Measurements from ENCODE around the gene ERN2. TPM values are rescaled to one million over a fixed set of nuclear protein-coding genes. Genes with fewer than 3 reads are reported as not detected.

ERN2 gene
- total and polyA plus RNA-seq, 2 of the 13 experiments (the other 11 are each of a cell fraction or from before 2014, with no cell fraction given) = 2.2 to 3.5 TPM

- TF ChIP-seq GABPB1 (CRISPR knock-in tag; IDR thresholded peaks at IDR 0.05) (peak; percentile 53; the same call in 1 of the 2 replicates), ZKSCAN8 (CRISPR knock-in tag; IDR thresholded peaks at IDR 0.05; ENCODE audit: borderline replicate concordance) (no peak), JUND (CRISPR knock-in tag; IDR thresholded peaks at IDR 0.05) (0 out of 2 replicates have a peak, but pooled peaks have one; percentile 42), ZFP36 (IDR thresholded peaks at IDR 0.05; ENCODE audit: borderline replicate concordance, low read depth, low read length, partially characterized antibody) (no peak), ZNF10 (CRISPR knock-in tag; IDR thresholded peaks at IDR 0.05; ENCODE audit: borderline replicate concordance, low read depth) (0 out of 2 replicates have a peak, but pooled peaks have one; percentile 57), BRCA1 (CRISPR knock-in tag; IDR thresholded peaks at IDR 0.05) (no peak), ONECUT2 (CRISPR knock-in tag; IDR thresholded peaks at IDR 0.05) (no peak), KLF15 (CRISPR knock-in tag; IDR thresholded peaks at IDR 0.05; ENCODE audit: borderline replicate concordance) (no peak), KLF16 (CRISPR knock-in tag; IDR thresholded peaks at IDR 0.05) (no peak), MXD3 (CRISPR knock-in tag; IDR thresholded peaks at IDR 0.05) (peak; percentile 27; the same call in 1 of the 2 replicates), ASH2L (IDR thresholded peaks at IDR 0.05; ENCODE audit: insufficient read length, low read depth, low read length) (peak; percentile 64), HES4 (CRISPR knock-in tag; IDR thresholded peaks at IDR 0.05; ENCODE audit: borderline replicate concordance) (no peak; the same call in 1 of the 2 replicates), ZFAT (CRISPR knock-in tag; conservative IDR thresholded peaks at IDR 0.05) (no peak), STAG1 (CRISPR knock-in tag; IDR thresholded peaks at IDR 0.05) (no peak), ZNF737 (CRISPR knock-in tag; IDR thresholded peaks at IDR 0.05; ENCODE audit: borderline replicate concordance) (no peak)
- TF ChIP-seq, protein P1, sequence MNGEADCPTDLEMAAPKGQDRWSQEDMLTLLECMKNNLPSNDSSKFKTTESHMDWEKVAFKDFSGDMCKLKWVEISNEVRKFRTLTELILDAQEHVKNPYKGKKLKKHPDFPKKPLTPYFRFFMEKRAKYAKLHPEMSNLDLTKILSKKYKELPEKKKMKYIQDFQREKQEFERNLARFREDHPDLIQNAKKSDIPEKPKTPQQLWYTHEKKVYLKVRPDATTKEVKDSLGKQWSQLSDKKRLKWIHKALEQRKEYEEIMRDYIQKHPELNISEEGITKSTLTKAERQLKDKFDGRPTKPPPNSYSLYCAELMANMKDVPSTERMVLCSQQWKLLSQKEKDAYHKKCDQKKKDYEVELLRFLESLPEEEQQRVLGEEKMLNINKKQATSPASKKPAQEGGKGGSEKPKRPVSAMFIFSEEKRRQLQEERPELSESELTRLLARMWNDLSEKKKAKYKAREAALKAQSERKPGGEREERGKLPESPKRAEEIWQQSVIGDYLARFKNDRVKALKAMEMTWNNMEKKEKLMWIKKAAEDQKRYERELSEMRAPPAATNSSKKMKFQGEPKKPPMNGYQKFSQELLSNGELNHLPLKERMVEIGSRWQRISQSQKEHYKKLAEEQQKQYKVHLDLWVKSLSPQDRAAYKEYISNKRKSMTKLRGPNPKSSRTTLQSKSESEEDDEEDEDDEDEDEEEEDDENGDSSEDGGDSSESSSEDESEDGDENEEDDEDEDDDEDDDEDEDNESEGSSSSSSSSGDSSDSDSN (CRISPR knock-in tag; IDR thresholded peaks at IDR 0.05) = peak; percentile 82
- TF ChIP-seq, protein P2, sequence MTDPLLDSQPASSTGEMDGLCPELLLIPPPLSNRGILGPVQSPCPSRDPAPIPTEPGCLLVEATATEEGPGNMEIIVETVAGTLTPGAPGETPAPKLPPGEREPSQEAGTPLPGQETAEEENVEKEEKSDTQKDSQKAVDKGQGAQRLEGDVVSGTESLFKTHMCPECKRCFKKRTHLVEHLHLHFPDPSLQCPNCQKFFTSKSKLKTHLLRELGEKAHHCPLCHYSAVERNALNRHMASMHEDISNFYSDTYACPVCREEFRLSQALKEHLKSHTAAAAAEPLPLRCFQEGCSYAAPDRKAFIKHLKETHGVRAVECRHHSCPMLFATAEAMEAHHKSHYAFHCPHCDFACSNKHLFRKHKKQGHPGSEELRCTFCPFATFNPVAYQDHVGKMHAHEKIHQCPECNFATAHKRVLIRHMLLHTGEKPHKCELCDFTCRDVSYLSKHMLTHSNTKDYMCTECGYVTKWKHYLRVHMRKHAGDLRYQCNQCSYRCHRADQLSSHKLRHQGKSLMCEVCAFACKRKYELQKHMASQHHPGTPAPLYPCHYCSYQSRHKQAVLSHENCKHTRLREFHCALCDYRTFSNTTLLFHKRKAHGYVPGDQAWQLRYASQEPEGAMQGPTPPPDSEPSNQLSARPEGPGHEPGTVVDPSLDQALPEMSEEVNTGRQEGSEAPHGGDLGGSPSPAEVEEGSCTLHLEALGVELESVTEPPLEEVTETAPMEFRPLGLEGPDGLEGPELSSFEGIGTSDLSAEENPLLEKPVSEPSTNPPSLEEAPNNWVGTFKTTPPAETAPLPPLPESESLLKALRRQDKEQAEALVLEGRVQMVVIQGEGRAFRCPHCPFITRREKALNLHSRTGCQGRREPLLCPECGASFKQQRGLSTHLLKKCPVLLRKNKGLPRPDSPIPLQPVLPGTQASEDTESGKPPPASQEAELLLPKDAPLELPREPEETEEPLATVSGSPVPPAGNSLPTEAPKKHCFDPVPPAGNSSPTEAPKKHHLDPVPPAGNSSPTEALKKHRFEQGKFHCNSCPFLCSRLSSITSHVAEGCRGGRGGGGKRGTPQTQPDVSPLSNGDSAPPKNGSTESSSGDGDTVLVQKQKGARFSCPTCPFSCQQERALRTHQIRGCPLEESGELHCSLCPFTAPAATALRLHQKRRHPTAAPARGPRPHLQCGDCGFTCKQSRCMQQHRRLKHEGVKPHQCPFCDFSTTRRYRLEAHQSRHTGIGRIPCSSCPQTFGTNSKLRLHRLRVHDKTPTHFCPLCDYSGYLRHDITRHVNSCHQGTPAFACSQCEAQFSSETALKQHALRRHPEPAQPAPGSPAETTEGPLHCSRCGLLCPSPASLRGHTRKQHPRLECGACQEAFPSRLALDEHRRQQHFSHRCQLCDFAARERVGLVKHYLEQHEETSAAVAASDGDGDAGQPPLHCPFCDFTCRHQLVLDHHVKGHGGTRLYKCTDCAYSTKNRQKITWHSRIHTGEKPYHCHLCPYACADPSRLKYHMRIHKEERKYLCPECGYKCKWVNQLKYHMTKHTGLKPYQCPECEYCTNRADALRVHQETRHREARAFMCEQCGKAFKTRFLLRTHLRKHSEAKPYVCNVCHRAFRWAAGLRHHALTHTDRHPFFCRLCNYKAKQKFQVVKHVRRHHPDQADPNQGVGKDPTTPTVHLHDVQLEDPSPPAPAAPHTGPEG (CRISPR knock-in tag; IDR thresholded peaks at IDR 0.05) = peak; percentile 29; the same call in 1 of the 2 replicates
Measured at GRCh38 chr16:23694644-23695373, 18.2 kb downstream of the ERN2 start (continued).

All from HepG2 (cell line).